Measurements from ENCODE around the gene ECT2. TPM values are rescaled to one million over a fixed set of nuclear protein-coding genes. Genes with fewer than 3 reads are reported as not detected.

Gene ECT2
- total RNA-seq, 4 donors from 2014 or later = 4.1 to 23.3 (median 13.2) TPM

DNA sequence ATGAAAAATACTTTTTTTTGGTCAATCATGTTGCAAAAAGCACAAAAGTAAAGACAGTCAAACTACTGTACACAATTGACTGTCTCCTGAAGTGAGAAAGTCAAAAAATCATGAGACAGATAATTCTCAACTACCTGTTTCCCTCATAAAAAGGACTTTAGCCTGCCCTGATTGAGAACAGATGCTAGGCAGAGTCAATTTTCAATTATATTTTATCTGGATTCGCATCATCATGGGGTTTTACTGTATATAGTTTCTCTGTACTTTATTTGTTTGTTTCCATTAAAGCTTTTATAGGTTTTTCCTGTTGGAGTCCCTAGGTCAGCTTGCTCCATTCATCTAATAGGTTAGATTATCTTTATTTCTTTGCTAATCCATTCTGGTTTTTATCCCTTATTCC is 53.8 kb downstream of the ECT2 start:
- no peak overlapping the region for H3K27ac ChIP-seq
- in situ Hi-C loops (cut with MboI; ENCODE audit: low pct_ligation_motif_present in 1 of 4, low pct_unique_long_range_greater_than_20kb in 1 of 4, low sequenced_read_pairs in 3 of 4) (no loop called here), intact Hi-C loops (cut with DNase I; ENCODE audit: low total_unique reads) (no loop called here)
- H3K36me3 ChIP-seq = peaks cover 0 to 5% (median 0%) of the 10 kb centered on the region in 4 donors
- no peak overlapping the region for H3K4me3 ChIP-seq
- TF ChIP-seq POLR2AphosphoS5 (IDR thresholded peaks at IDR 0.05) (no peak), POLR2A (IDR thresholded peaks at IDR 0.05) (no peak), EP300 (IDR thresholded peaks at IDR 0.05; ENCODE audit: low read depth) (no peak)
- TF ChIP-seq, protein P1, sequence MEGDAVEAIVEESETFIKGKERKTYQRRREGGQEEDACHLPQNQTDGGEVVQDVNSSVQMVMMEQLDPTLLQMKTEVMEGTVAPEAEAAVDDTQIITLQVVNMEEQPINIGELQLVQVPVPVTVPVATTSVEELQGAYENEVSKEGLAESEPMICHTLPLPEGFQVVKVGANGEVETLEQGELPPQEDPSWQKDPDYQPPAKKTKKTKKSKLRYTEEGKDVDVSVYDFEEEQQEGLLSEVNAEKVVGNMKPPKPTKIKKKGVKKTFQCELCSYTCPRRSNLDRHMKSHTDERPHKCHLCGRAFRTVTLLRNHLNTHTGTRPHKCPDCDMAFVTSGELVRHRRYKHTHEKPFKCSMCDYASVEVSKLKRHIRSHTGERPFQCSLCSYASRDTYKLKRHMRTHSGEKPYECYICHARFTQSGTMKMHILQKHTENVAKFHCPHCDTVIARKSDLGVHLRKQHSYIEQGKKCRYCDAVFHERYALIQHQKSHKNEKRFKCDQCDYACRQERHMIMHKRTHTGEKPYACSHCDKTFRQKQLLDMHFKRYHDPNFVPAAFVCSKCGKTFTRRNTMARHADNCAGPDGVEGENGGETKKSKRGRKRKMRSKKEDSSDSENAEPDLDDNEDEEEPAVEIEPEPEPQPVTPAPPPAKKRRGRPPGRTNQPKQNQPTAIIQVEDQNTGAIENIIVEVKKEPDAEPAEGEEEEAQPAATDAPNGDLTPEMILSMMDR (IDR thresholded peaks at IDR 0.05) = no peak
- H3K9me3 ChIP-seq = no peaks in the 10 kb centered on the region
- WGBS, 2 donors (ENCODE audit: low coverage in 1 of 2) = 87 to 100% methylated on average over 1 of the region's 1 CpG
- no peaks in the 10 kb centered on the region for H3K4me1 ChIP-seq
- no peak for DNase-seq
- H3K27me3 ChIP-seq = no peaks in the 10 kb centered on the region

- intact Hi-C loops (cut with DNase I; ENCODE audit: low total_unique reads) = no loop called here
- no peak overlapping the region for H3K27ac ChIP-seq
- no peaks in the 10 kb centered on the region for H3K9me3 ChIP-seq
- WGBS, 2 donors (ENCODE audit: low coverage in 1 of 2) = 58 to 68% methylated on average over 4 of the region's 4 CpGs
- TF ChIP-seq POLR2AphosphoS5 (IDR thresholded peaks at IDR 0.05) = no peak
- no peak for TF ChIP-seq EP300 (IDR thresholded peaks at IDR 0.05; ENCODE audit: low read depth)
- no peak for TF ChIP-seq POLR2A (IDR thresholded peaks at IDR 0.05)
- TF ChIP-seq, protein P1 (IDR thresholded peaks at IDR 0.05) = peak in 4 of 5 experiments; percentile 19 to 41 (median 28)
- H3K4me3 ChIP-seq = no peak overlapping the region
- H3K27me3 ChIP-seq = no peaks in the 10 kb centered on the region
- peaks cover 0 to 2% (median 0%) of the 10 kb centered on the region in 4 donors for H3K36me3 ChIP-seq
- no peak for DNase-seq
- in situ Hi-C loops (cut with MboI; ENCODE audit: low pct_ligation_motif_present in 1 of 4, low pct_unique_long_range_greater_than_20kb in 1 of 4, low sequenced_read_pairs in 3 of 4) = no loop called here
- H3K4me1 ChIP-seq = no peaks in the 10 kb centered on the region
These were observed 58.5 kb downstream of the ECT2 start for GRCh38 chr3:172808969-172809546.

GRCh38 chr3:172811099-172811498 is 60.6 kb downstream of the ECT2 start:
- Histone ChIP-seq H3K9me3 (no peaks in the 10 kb centered on the region), H3K36me3 (no peaks in the 10 kb centered on the region), H3K4me3 (no peak overlapping the region), H3K27ac (no peak overlapping the region), H3K4me1 (no peaks in the 10 kb centered on the region), H3K27me3 (no peaks in the 10 kb centered on the region)
- in situ Hi-C loops (cut with MboI; ENCODE audit: low pct_ligation_motif_present in 1 of 4, low pct_unique_long_range_greater_than_20kb in 1 of 4, low sequenced_read_pairs in 3 of 4) (no loop called here), intact Hi-C loops (cut with DNase I; ENCODE audit: low total_unique reads) (no loop called here)
- TF ChIP-seq EP300 (IDR thresholded peaks at IDR 0.05; ENCODE audit: low read depth) = no peak
- TF ChIP-seq POLR2A (IDR thresholded peaks at IDR 0.05) = no peak
- TF ChIP-seq, protein P1 (IDR thresholded peaks at IDR 0.05) = no peak
- WGBS, 2 donors (ENCODE audit: low coverage in 1 of 2) = 90 to 95% methylated on average over 4 of the region's 4 CpGs
- DNase-seq = no peak

- WGBS, 2 donors (ENCODE audit: low coverage in 1 of 2) = 94 to 100% methylated on average over 3 of the region's 3 CpGs
- in situ Hi-C loops (cut with MboI; ENCODE audit: low pct_ligation_motif_present in 1 of 4, low pct_unique_long_range_greater_than_20kb in 1 of 4, low sequenced_read_pairs in 3 of 4) (no loop called here), intact Hi-C loops (cut with DNase I; ENCODE audit: low total_unique reads) (no loop called here)
- TF ChIP-seq, protein P1 (IDR thresholded peaks at IDR 0.05) = no peak
- TF ChIP-seq EP300 (IDR thresholded peaks at IDR 0.05; ENCODE audit: low read depth) (no peak), POLR2A (IDR thresholded peaks at IDR 0.05) (no peak), POLR2AphosphoS5 (IDR thresholded peaks at IDR 0.05) (no peak)
- DNase-seq = no peak
- H3K4me3 ChIP-seq = no peak overlapping the region
- no peak overlapping the region for H3K27ac ChIP-seq
- no peaks in the 10 kb centered on the region for H3K36me3 ChIP-seq
- H3K4me1 ChIP-seq = no peaks in the 10 kb centered on the region
- no peaks in the 10 kb centered on the region for H3K27me3 ChIP-seq
- no peaks in the 10 kb centered on the region for H3K9me3 ChIP-seq
These were observed 62.9 kb downstream of the ECT2 start for GRCh38 chr3:172813462-172813861.

All from transverse colon (tissue), 4 donors.